Measurements from ENCODE around the gene C4B.

GRCh38 chr6:32057966-32058365 lies 43.4 kb downstream of the C4B start:
- TF ChIP-seq AFF4 (CRISPR knock-in tag; IDR thresholded peaks at IDR 0.05; ENCODE audit: borderline replicate concordance) (no peak), ESRRA (CRISPR knock-in tag; IDR thresholded peaks at IDR 0.05; ENCODE audit: borderline replicate concordance) (no peak), ATF3 (CRISPR knock-in tag; conservative IDR thresholded peaks at IDR 0.05) (no peak), CTCF (IDR thresholded peaks at IDR 0.05) (no peak), KAT7 (CRISPR knock-in tag; IDR thresholded peaks at IDR 0.05; ENCODE audit: borderline replicate concordance) (no peak), ZNF425 (CRISPR knock-in tag; conservative IDR thresholded peaks at IDR 0.05) (no peak), ELF4 (CRISPR knock-in tag; IDR thresholded peaks at IDR 0.05; ENCODE audit: low read depth) (no peak), TP53 (CRISPR knock-in tag; IDR thresholded peaks at IDR 0.05) (no peak), NR1H2 (CRISPR knock-in tag; IDR thresholded peaks at IDR 0.05) (no peak), ZSCAN18 (CRISPR knock-in tag; IDR thresholded peaks at IDR 0.05) (no peak), IRF1 (CRISPR knock-in tag; IDR thresholded peaks at IDR 0.05) (no peak)
- TF ChIP-seq, protein P1, sequence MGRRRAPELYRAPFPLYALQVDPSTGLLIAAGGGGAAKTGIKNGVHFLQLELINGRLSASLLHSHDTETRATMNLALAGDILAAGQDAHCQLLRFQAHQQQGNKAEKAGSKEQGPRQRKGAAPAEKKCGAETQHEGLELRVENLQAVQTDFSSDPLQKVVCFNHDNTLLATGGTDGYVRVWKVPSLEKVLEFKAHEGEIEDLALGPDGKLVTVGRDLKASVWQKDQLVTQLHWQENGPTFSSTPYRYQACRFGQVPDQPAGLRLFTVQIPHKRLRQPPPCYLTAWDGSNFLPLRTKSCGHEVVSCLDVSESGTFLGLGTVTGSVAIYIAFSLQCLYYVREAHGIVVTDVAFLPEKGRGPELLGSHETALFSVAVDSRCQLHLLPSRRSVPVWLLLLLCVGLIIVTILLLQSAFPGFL (CRISPR knock-in tag; IDR thresholded peaks at IDR 0.05; ENCODE audit: borderline replicate concordance): no peak

Data from WTC11 (cell line).